Measurements from ENCODE around the gene TSPEAR. TPM values are rescaled to one million over a fixed set of nuclear protein-coding genes. Genes with fewer than 3 reads are reported as not detected.

The TSPEAR gene
- total RNA-seq, 4 donors from 2014 or later = 0.19 TPM; not detected in 3

- no peak for TF ChIP-seq CTCF (IDR thresholded peaks at IDR 0.05)
- DNase-seq (ENCODE audit: low spot score) = no peak
- ATAC-seq (ENCODE audit: low FRiP score) = no peak
Observed at GRCh38 chr21:44524414-44525371, 186.7 kb downstream of the TSPEAR start.

GRCh38 chr21:44523567-44524413, 187.6 kb downstream of the TSPEAR start:
- ATAC-seq (ENCODE audit: low FRiP score) (no peak), DNase-seq (ENCODE audit: low spot score) (no peak)
- no peak for TF ChIP-seq CTCF (IDR thresholded peaks at IDR 0.05)

GRCh38 chr21:44522753-44523204, 188.6 kb downstream of the TSPEAR start:
- ATAC-seq (ENCODE audit: low FRiP score) (no peak), DNase-seq (ENCODE audit: low spot score) (no peak)
- TF ChIP-seq CTCF (IDR thresholded peaks at IDR 0.05) = no peak

GRCh38 chr21:44521928-44522752, 189.2 kb downstream of the TSPEAR start:
- no peak for TF ChIP-seq CTCF (IDR thresholded peaks at IDR 0.05)
- DNase-seq (ENCODE audit: low spot score) (no peak), ATAC-seq (ENCODE audit: low FRiP score) (no peak)

- ATAC-seq (ENCODE audit: low FRiP score) = no peak
- TF ChIP-seq CTCF (IDR thresholded peaks at IDR 0.05) = no peak
- no peak for DNase-seq (ENCODE audit: low spot score)
Observed at GRCh38 chr21:44521301-44521927, 190.0 kb downstream of the TSPEAR start.
